HepG2 (cell line): ENCODE data around the gene ZNF821. TPM values are rescaled to one million over a fixed set of nuclear protein-coding genes. Genes with fewer than 3 reads are reported as not detected.

Experiments
- ASH2L ChIP-seq: fragments of 300-600, 200-600 bp; sonication (generic); IDR thresholded peaks from 2 replicates; pipeline ENCODE4 v1.7.0; 2017; ENCODE audit warnings: low read depth, mild to moderate bottlenecking, moderate library complexity, mixed read lengths, low read length; ENCODE audit not compliant: insufficient read length
- ETV6 ChIP-seq: sonication (generic); formaldehyde crosslinking; conservative IDR thresholded peaks from 2 replicates; pipeline ENCODE4 v1.4.0; 2020; ENCODE audit warnings: missing genetic modification reagents
- GABPB1 ChIP-seq: IDR thresholded peaks from 2 replicates; pipeline ENCODE4 v1.6.1; 2016; ENCODE audit warnings: mild to moderate bottlenecking, missing genetic modification reagents, moderate library complexity, missing compliant biosample characterization
- KAT7 ChIP-seq: IDR thresholded peaks from 2 replicates; pipeline ENCODE4 v1.6.1; 2018; ENCODE audit warnings: borderline replicate concordance, missing compliant biosample characterization
- KDM6A ChIP-seq: IDR thresholded peaks from 2 replicates; pipeline ENCODE4 v1.6.1; 2016; ENCODE audit warnings: low read depth
- KLF15 ChIP-seq: sonication (generic); formaldehyde crosslinking; IDR thresholded peaks from 2 replicates; pipeline ENCODE4 v1.8.1; 2023; ENCODE audit warnings: borderline replicate concordance, mild to moderate bottlenecking, inconsistent platforms, missing genetic modification reagents, mixed read lengths
- MIER2 ChIP-seq: IDR thresholded peaks from 2 replicates; pipeline ENCODE4 v1.6.1; 2016; ENCODE audit warnings: missing biosample characterization, missing genetic modification reagents
- MIXL1 ChIP-seq: IDR thresholded peaks from 2 replicates; pipeline ENCODE4 v1.6.1; 2016
- MTA3 ChIP-seq: sonication (generic); formaldehyde crosslinking; IDR thresholded peaks from 2 replicates; pipeline ENCODE4 v1.4.0; 2020; ENCODE audit warnings: missing genetic modification reagents
- MTERF4 ChIP-seq: sonication (generic); formaldehyde crosslinking; IDR thresholded peaks from 2 replicates; pipeline ENCODE4 v1.8.0; 2023; ENCODE audit warnings: mild to moderate bottlenecking, missing genetic modification reagents
- PATZ1 ChIP-seq: sonication (generic); formaldehyde crosslinking; IDR thresholded peaks from 2 replicates; pipeline ENCODE4 v1.4.0; 2020; ENCODE audit warnings: missing genetic modification reagents
- RBM39 ChIP-seq: fragments of 200-400 bp; formaldehyde crosslinking; IDR thresholded peaks from one replicate; pipeline ENCODE4 v1.6.1; 2018; ENCODE audit warnings: antibody characterized with exemption, mild to moderate bottlenecking, low read depth, low read length; ENCODE audit not compliant: poor library complexity, severe bottlenecking
- RFX5 ChIP-seq: IDR thresholded peaks from 2 replicates; pipeline ENCODE4 v1.6.1; 2011; ENCODE audit warnings: low read depth, low read length, improper control_type of control experiment
- SMARCC2 ChIP-seq: fragments of 450-650 bp; IDR thresholded peaks from 2 replicates; pipeline ENCODE4 v1.6.1; 2017; ENCODE audit warnings: antibody characterized with exemption, mild to moderate bottlenecking
- TRAFD1 ChIP-seq: sonication (generic); formaldehyde crosslinking; IDR thresholded peaks from 2 replicates; pipeline ENCODE4 v1.5.1; 2020; ENCODE audit warnings: missing genetic modification reagents, mild to moderate bottlenecking, borderline replicate concordance
- ZNF101 ChIP-seq: sonication (generic); formaldehyde crosslinking; IDR thresholded peaks from 2 replicates; pipeline ENCODE4 v1.4.0; 2020; ENCODE audit warnings: mild to moderate bottlenecking, low read depth, missing genetic modification reagents, borderline replicate concordance
- ZNF503 ChIP-seq: sonication (generic); formaldehyde crosslinking; IDR thresholded peaks from 2 replicates; pipeline ENCODE4 v1.4.0; 2020; ENCODE audit warnings: missing genetic modification reagents
- ZNF652 ChIP-seq: IDR thresholded peaks from 2 replicates; pipeline ENCODE4 v1.6.1; 2016; ENCODE audit warnings: low read depth, borderline replicate concordance
- ZNF724P ChIP-seq: sonication (generic); formaldehyde crosslinking; IDR thresholded peaks from 2 replicates; pipeline ENCODE4 v1.8.0; 2022; ENCODE audit warnings: missing genetic modification reagents, borderline replicate concordance
- ZNF784 ChIP-seq: sonication (generic); formaldehyde crosslinking; IDR thresholded peaks from 2 replicates; pipeline ENCODE4 v1.5.1; 2020; ENCODE audit warnings: missing genetic modification reagents, mild to moderate bottlenecking, borderline replicate concordance
- ZSCAN12 ChIP-seq: sonication (generic); formaldehyde crosslinking; IDR thresholded peaks from 2 replicates; pipeline ENCODE4 v1.9.0; 2021; ENCODE audit warnings: mild to moderate bottlenecking, missing genetic modification reagents
- ZSCAN21 ChIP-seq: sonication (generic); formaldehyde crosslinking; IDR thresholded peaks from 2 replicates; pipeline ENCODE4 v1.8.0; 2022; ENCODE audit warnings: mild to moderate bottlenecking, missing genetic modification reagents, moderate library complexity, borderline replicate concordance
- polyA plus RNA-seq, 8 experiments: library from polyadenylated mRNA; depleted of rRNA in 3 of 8; stranded (reverse) in 7 of 8; unstranded in 1 of 8; fragments of >200 nt; fragmentation: Illumina TruSeq in 4 of 8; extraction: Trizol in 4 of 8; gene quantifications; 2 replicates each; pipeline versions ENCODE4 v1.2.1 to v1.2.3, GENCODE V29; 2011 to 2016; ENCODE audit warnings: low read depth in 4 of 8, missing spikeins in 1 of 8, mixed read lengths in 1 of 8; ENCODE audit not compliant: insufficient read depth in 1 of 8
- total RNA-seq, 5 experiments: library from RNA; depleted of rRNA; stranded (reverse); fragments of >200 nt; fragmentation: Illumina TruSeq; extraction: Trizol; gene quantifications; 2 replicates each; pipeline ENCODE4 v1.2.3, GENCODE V29; 2016; ENCODE audit warnings: low read depth in 1 of 5

ZNF821 gene
- total and polyA plus RNA-seq, 2 of the 13 experiments (the other 11 are each of a cell fraction or from before 2014, with no cell fraction given), result 7.0 to 9.1 TPM

- no peak for TF ChIP-seq KAT7
- peak; percentile 3; the same call in 1 of the 2 replicates for TF ChIP-seq PATZ1 (CRISPR knock-in tag)
- no peak for TF ChIP-seq MTERF4 (CRISPR knock-in tag)
- 0 out of 2 replicates have a peak, but pooled peaks have one; percentile 2 for TF ChIP-seq ZNF503
- TF ChIP-seq ZSCAN12 (CRISPR knock-in tag), result no peak
- peak; percentile 61; the same call in 1 of the 2 replicates for TF ChIP-seq GABPB1 (CRISPR knock-in tag)
- no peak for TF ChIP-seq TRAFD1
- TF ChIP-seq MIER2, result 0 out of 2 replicates have a peak, but pooled peaks have one; percentile 28
- no peak for TF ChIP-seq RFX5
- TF ChIP-seq ZNF101 (CRISPR knock-in tag), result no peak
- TF ChIP-seq MTA3 (CRISPR knock-in tag), result no peak
- peak; percentile 78; the same call in 1 of the 2 replicates for TF ChIP-seq ZSCAN21 (CRISPR knock-in tag)
- TF ChIP-seq ZNF652 (CRISPR knock-in tag), result no peak
- peak; percentile 86 for TF ChIP-seq ASH2L
- peak; percentile 94 for TF ChIP-seq RBM39
- no peak for TF ChIP-seq SMARCC2
- no peak; the same call in 1 of the 2 replicates for TF ChIP-seq ZNF724P (CRISPR knock-in tag)
- TF ChIP-seq MIXL1 (CRISPR knock-in tag), result 0 out of 2 replicates have a peak, but pooled peaks have one; percentile 10
- TF ChIP-seq KDM6A (CRISPR knock-in tag), result peak; percentile 20; the same call in 1 of the 2 replicates
- no peak for TF ChIP-seq KLF15 (CRISPR knock-in tag)
- TF ChIP-seq ZNF784 (CRISPR knock-in tag), result peak; percentile 39; the same call in 1 of the 2 replicates
- peak; percentile 52; the same call in 1 of the 2 replicates for TF ChIP-seq ETV6 (CRISPR knock-in tag)
These were observed at the start of gene ZNF821 (continued) for GRCh38 chr16:71883849-71884638.
